D721Med (cell line): ENCODE measurements around the gene SMAD5.

Experiments used
- DNase-seq: peaks from one replicate; pipeline ENCODE4 v3.0.0; 2011; ENCODE audit warnings: low spot score; ENCODE audit not compliant: insufficient read length
- FAIRE-seq: peaks from 2 replicates; lab custom pipeline; 2011; peaks lifted over from hg19 to GRCh38; lab: Jason Lieb, UNC
- CTCF ChIP-seq: IDR thresholded peaks from 2 replicates; pipeline ENCODE4 v1.5.1; 2012; ENCODE audit warnings: mild to moderate bottlenecking, control low read depth; ENCODE audit not compliant: insufficient read depth; ENCODE audit errors: missing control alignments

The SMAD5 gene

GRCh38 chr5:136190091-136190720, 57.6 kb downstream of the SMAD5 start:
- no peak for FAIRE-seq
- no peak for TF ChIP-seq CTCF
- DNase-seq: no peak

GRCh38 chr5:136190904-136191303, 58.3 kb downstream of the SMAD5 start:
- DNase-seq (no peak), FAIRE-seq (no peak)
- TF ChIP-seq CTCF: no peak

- FAIRE-seq (no peak), DNase-seq (no peak)
- no peak for TF ChIP-seq CTCF
These were observed 58.8 kb downstream of the SMAD5 start for GRCh38 chr5:136191304-136192014.

- DNase-seq: no peak
- FAIRE-seq: no peak
- no peak for TF ChIP-seq CTCF
These were observed 59.4 kb downstream of the SMAD5 start for GRCh38 chr5:136192015-136192525.

- DNase-seq (no peak), FAIRE-seq (no peak)
- TF ChIP-seq CTCF: no peak
These were observed 60.1 kb downstream of the SMAD5 start, which contains the start of gene SMIM32 for GRCh38 chr5:136192526-136193321. SMIM32 (minus strand) TSS chr5:136193162; CDS start chr5:136192524, 638 bp downstream.

GRCh38 chr5:136193322-136193935, 60.8 kb downstream of the SMAD5 start:
- no peak for DNase-seq
- TF ChIP-seq CTCF: no peak
- no peak for FAIRE-seq
